Duodenal mucosa (tissue), 2 donors: ENCODE measurements around the gene CYP4F22.
"Not testable (repeated sequence)": the region's sequence is repeated elsewhere in the genome, so short reads cannot be mapped to it uniquely, and the experiment has no call there.

ENCODE experiments used
- H3K27ac ChIP-seq: one replicate; pipeline ENCODE4 v1.7.0; 2013; ENCODE audit warnings: low read depth, low read length
- H3K27me3 ChIP-seq, 2 donors: one replicate each; pipeline ENCODE4 v1.7.0; 2013; ENCODE audit warnings: low read length in 2 of 2, control low read depth in 1 of 2; ENCODE audit not compliant: insufficient read depth in 2 of 2, control insufficient read depth in 1 of 2
- H3K36me3 ChIP-seq, 2 donors: one replicate each; pipeline ENCODE4 v1.7.0; 2013; ENCODE audit warnings: low read length in 2 of 2, control low read depth in 1 of 2; ENCODE audit not compliant: insufficient read depth in 2 of 2, control insufficient read depth in 1 of 2
- H3K4me1 ChIP-seq, 2 donors: one replicate each; pipeline ENCODE4 v1.7.0; 2013; ENCODE audit warnings: low read length in 2 of 2, control low read depth in 1 of 2; ENCODE audit not compliant: insufficient read depth in 2 of 2, control insufficient read depth in 1 of 2
- H3K4me3 ChIP-seq, 2 donors: one replicate each; pipeline ENCODE4 v1.7.0; 2013; ENCODE audit warnings: low read length in 2 of 2, low read depth in 1 of 2
- H3K9ac ChIP-seq, 2 donors: one replicate each; pipeline ENCODE4 v1.7.0; 2013; ENCODE audit warnings: low read length in 2 of 2, low read depth in 1 of 2
- H3K9me3 ChIP-seq, 2 donors: one replicate each; pipeline ENCODE4 v1.7.0; 2013; ENCODE audit warnings: low read length in 2 of 2, control low read depth in 1 of 2; ENCODE audit not compliant: control insufficient read depth in 1 of 2

Gene CYP4F22

DNA sequence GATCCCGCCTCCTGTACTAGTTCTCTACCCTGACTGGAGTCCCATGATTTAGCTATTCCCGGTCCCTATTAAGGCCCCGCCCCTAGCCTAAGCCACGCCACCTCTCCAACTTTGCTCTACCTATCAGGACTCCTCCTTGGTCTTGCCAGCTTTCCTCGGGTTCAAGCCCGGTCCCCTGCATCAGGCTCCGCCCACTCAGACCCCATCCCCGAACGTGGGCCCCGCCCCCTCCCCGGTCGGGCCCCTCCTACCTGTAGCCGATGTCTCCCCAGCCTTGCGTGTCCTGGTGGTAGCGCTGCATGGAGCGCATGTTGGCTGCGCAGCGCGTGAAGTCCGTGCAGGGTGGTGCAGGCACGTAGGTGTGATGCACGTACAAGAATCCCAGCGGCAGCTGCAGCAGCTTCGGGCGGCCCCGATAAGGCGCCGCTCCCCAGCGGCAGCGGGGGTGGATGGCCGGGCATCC, 36.7 kb upstream of the CYP4F22 start:
- no peak overlapping the region for H3K27ac ChIP-seq
- no peaks in the 10 kb centered on the region for H3K9me3 ChIP-seq
- H3K4me1 ChIP-seq: peaks cover 0 to 18% of the 10 kb centered on the region in 2 donors
- H3K9ac ChIP-seq: no peak overlapping the region
- H3K27me3 ChIP-seq: peaks cover 11 to 13% of the 10 kb centered on the region in 2 donors
- H3K4me3 ChIP-seq: no peak overlapping the region
- no peaks in the 10 kb centered on the region for H3K36me3 ChIP-seq

DNA sequence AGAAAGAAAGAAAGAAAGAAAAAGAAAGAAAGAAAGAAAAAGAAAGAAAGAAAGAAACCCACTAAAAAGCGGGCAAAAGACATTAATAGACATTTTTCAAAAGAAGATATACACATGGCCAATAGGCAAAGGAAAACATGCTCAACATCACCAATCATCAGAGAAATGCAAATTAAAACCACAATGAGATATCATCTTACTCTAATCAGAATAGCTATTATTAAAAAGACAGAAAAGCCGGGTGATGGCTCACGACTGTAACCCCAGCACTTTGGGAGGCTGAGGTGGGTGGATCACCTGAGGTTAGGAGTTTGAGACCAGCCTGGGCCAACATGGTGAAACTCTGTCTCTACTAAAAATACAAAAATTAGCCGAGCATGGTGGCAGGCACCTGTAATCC, 34.5 kb upstream of the CYP4F22 start:
- not testable (repeated sequence) for H3K4me3 ChIP-seq, H3K9me3 ChIP-seq, H3K9ac ChIP-seq, H3K27ac ChIP-seq, H3K4me1 ChIP-seq, H3K36me3 ChIP-seq
- peaks cover 8 to 12% of the 10 kb centered on the region in 2 donors for H3K27me3 ChIP-seq

DNA sequence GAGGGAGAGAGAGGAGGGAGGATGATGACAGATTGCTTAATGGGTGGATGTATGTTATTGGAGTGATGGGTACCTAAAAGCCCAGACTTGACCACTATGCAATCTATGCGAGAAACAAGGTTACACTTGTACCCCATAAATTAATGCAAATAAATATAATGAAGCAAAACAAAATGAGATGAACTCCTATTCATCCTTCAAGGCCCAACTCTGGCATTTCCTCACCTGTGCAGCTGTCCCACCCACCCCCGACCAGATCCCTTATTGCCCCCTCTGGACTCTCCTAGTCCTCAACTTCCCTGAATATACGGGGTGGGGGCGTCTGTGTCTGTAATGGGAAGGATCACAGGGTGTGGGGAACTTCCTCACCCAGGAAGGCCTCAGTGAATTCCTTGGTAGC, 33.2 kb upstream of the CYP4F22 start:
- no peaks in the 10 kb centered on the region for H3K27me3 ChIP-seq
- no peaks in the 10 kb centered on the region for H3K4me1 ChIP-seq
- no peak overlapping the region for H3K4me3 ChIP-seq
- no peak overlapping the region for H3K27ac ChIP-seq
- H3K9me3 ChIP-seq: no peaks in the 10 kb centered on the region
- no peak overlapping the region for H3K9ac ChIP-seq
- H3K36me3 ChIP-seq: no peaks in the 10 kb centered on the region

DNA sequence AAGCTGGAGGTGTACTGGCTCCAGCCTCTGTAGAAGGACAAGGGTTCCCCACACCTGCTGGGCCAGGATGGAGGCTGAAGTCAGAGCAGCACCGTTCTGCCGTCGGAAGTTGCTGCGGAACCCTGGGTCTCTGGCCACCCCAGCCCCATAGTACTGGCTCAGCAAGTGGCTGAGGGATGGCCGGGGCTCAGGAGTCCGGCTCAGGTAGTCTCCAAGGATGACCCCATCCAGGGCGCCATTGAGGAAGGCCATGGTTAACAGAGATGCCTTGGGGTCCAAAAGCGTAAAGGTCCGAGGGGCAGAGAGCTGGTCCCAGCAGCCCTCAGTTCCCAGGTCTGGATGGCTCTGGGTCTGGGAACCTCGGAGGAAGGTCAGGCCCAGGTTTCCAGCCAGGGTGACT, 32.7 kb upstream of the CYP4F22 start:
- Histone ChIP-seq H3K36me3 (no peaks in the 10 kb centered on the region), H3K4me3 (no peak overlapping the region), H3K4me1 (no peaks in the 10 kb centered on the region), H3K27ac (no peak overlapping the region), H3K9me3 (no peaks in the 10 kb centered on the region), H3K9ac (no peak overlapping the region), H3K27me3 (no peaks in the 10 kb centered on the region)

DNA sequence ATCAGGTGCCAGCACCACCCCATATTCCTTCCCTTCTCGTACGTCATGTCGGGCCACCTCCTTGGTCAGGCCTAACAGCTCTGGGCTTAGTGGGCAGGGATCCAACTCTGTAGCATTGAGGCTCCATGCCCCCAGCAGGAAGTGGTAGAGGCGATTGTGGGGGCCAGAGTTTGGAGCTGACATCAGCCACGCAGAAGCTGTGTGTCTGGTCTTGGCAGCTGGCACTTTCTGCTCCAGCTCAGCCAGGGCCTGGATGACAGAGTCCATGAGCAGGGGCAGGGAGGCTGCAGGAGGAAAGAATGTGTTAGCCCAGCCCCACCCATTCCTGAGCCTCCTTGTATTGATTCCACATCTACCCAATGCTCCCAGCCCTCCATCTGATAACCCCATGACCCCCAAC, 32.0 kb upstream of the CYP4F22 start:
- H3K4me1 ChIP-seq: no peaks in the 10 kb centered on the region
- H3K36me3 ChIP-seq: no peaks in the 10 kb centered on the region
- no peaks in the 10 kb centered on the region for H3K9me3 ChIP-seq
- H3K9ac ChIP-seq: no peak overlapping the region
- no peak overlapping the region for H3K4me3 ChIP-seq
- H3K27me3 ChIP-seq: no peaks in the 10 kb centered on the region
- H3K27ac ChIP-seq: no peak overlapping the region

DNA sequence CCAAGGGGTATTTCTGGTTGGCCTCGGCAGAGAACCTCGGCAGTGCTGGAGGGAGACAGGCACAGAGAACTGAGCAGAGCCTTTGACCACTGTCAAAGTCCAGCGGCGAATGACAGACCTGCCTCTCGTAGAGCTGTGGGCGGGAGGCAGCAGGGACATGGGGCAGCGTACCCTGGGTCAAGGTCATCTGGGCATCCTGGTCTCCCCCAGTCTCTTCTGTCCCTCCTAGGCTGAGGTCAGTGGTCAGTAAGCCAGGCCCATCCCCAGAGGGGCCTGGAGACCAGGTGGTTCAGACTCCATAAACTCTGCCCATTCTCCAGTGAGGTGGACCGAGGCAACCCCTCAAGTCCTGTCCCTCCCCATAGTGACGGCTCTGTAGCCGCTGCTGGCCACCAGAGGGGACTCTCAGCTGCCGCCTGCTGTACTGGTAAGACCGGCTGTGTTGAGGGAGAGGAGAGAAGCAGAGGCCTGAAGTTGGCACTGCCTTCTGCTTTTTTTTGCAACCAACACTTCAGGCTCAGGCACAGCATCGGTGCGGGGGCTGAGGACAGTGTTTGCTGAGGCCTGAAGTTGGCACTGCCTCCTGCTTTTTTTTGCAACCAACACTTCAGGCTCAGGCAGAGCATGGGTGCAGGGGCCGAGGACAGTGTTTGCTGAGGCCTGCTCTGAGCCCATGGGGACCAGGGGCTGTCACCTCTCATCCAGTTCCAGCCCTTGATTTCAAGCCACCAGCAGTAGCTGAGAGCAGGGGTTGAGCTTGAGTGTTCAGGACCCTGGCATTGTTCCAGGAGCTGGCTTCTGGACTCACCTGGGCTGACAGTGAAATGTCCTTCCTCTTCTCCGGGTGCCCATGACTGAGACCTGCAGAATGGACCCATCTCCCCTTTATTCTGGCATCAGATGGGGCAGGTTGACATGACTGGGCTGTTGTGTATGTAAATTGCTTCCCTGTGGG, 28.7 kb upstream of the CYP4F22 start, which contains the start of gene PGLYRP2:
PGLYRP2 (minus strand) TSS at position 111 of the 955 bp plus-strand sequence. CDS start 130 bp downstream, outside the sequence.
- Histone ChIP-seq H3K4me1 (no peaks in the 10 kb centered on the region), H3K27ac (no peak within 1 kb of the TSS), H3K9me3 (no peaks in the 10 kb centered on the region), H3K36me3 (no peaks in the 10 kb centered on the region), H3K27me3 (no peaks in the 10 kb centered on the region), H3K4me3 (no peak within 1 kb of the TSS), H3K9ac (no peak within 1 kb of the TSS)

DNA sequence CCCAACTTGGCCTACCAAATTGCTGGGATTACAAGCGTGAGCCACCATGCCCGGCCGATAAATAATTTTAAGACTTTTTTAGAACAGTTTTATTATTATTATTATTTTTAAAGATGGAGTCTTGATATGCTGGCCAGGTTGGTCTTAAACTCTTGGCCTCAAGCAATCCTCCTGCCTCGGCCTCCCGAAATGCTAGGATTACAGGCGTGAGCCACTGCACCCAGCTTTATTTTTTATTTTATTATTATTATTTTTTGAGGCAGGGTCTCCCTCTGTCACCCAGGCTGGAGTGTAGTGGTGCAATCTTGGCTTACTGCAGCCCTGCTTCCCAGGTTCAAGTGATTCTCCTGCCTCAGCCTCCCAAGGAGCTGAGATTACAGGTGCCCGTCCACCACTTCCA, 27.3 kb upstream of the CYP4F22 start:
- not testable (repeated sequence) for H3K9ac ChIP-seq, H3K9me3 ChIP-seq, H3K36me3 ChIP-seq, H3K4me1 ChIP-seq, H3K27ac ChIP-seq, H3K4me3 ChIP-seq, H3K27me3 ChIP-seq

DNA sequence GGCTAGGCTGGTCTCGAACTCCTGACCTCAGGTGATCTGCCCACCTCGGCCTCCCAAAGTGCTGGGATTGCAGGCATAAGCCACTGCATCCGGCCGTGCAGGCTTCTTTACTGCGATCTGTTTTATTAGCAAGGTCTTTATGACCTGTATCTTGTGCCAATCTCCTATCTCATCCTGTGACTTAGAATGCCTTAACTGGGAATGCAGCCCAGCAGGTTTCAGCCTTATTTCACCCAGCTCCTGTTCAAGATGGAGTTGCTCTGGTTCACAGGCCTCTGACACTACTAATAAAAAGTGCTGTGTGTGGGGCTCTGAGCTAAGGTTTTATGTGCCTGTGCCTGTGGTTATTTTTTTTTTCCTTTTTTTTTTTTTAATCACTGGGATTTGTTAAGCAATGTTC, 22.6 kb upstream of the CYP4F22 start:
- H3K36me3 ChIP-seq, H3K4me1 ChIP-seq, H3K27me3 ChIP-seq, H3K4me3 ChIP-seq, H3K27ac ChIP-seq, H3K9ac ChIP-seq, H3K9me3 ChIP-seq: not testable (repeated sequence)

DNA sequence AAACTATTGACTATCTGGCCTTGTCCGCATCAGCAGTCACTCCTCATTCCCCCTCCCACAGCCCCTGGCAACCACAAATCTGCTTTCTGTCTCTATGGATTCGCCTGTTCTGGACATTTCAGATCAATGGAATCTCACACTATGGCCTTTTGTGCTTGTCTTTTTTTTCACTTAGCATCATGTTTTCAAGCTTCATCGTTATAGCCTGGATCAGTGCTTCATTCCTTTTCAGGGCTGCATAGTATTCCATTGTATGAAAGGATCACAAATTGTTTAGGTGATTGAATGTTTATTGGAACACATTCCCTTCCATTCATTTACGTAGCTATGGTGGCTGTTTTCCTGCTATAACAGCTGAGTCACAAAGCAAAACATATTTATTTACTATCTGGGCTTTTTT, 21.3 kb upstream of the CYP4F22 start:
- Histone ChIP-seq H3K9me3 (no peaks in the 10 kb centered on the region), H3K4me3 (no peak overlapping the region), H3K27me3 (no peaks in the 10 kb centered on the region), H3K27ac (no peak overlapping the region), H3K9ac (no peak overlapping the region), H3K4me1 (no peaks in the 10 kb centered on the region), H3K36me3 (no peaks in the 10 kb centered on the region)

DNA sequence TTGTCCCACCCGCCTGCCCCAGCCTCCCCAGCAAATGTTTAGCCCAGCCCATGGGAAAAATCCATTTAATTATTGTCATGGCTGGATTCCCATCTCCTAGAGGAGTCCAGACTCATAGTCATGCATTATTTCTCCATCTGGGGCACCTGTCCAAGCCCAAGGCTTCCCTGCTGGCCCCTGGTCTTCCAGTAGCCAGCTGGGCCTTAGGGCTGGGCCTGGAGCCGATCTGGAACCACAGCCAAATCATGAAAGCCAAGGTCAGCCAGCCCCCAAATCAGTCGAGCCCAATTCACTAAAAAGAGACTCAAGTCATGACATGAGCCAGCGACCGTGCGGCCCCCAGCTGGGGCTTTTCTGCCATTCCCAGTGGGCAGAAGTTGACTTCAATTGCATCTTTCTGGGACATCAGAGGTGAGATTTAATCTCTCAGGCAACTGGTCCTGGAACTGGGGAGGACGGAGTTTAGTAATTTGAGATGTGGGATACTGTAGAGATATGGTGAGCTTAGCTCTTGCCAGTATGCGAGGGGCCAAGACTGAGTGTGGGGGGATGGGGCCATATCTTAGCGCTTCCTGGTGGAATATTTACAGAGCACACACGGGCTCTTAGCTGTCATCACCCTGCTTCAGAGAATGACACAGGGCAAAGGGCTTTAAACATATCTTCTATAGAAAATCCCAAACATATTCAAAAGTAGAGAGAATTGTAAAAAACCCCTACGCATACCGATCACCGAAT, 19.7 kb upstream of the CYP4F22 start:
- Histone ChIP-seq H3K27me3 (no peaks in the 10 kb centered on the region), H3K36me3 (no peaks in the 10 kb centered on the region), H3K27ac (no peak overlapping the region), H3K4me3 (no peak overlapping the region), H3K4me1 (no peaks in the 10 kb centered on the region), H3K9me3 (no peaks in the 10 kb centered on the region), H3K9ac (no peak overlapping the region)
